Activated naive CD4-positive, alpha-beta T cell (primary cell): Measurements from ENCODE around the gene RRAS2.
A peak's percentile ranks its signal among the peaks of the same experiment; 100 is the strongest.
"Not testable (repeated sequence)": the region's sequence is repeated elsewhere in the genome, so short reads cannot be mapped to it uniquely, and the experiment has no call there.

Experiments
- DNase-seq, 4 experiments: peaks; one replicate each; lab custom pipeline; 2025; lab: John Stamatoyannopoulos, UW

The RRAS2 gene

GRCh38 chr11:14306481-14306880 is 52.5 kb downstream of the RRAS2 start:
- no peak for DNase-seq

DNA sequence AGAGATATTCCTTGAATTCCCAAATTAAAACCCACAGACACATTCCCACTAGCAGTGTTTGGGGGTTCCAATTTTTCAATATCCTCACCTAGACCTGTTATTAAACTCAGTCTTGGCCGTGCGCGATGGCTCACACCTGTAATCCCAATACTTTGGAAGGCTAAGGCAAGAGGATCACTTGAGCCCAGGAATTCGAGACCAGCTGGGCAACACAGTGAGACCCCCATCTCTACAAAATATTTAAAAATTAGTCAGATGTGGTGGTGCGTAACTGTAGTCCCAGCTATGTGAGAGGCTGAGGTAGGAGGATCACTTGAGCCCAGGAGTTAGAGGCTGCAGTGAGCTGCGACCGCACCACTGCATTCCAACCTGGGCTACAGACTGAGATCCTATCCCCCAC is 53.3 kb downstream of the RRAS2 start:
- DNase-seq = no peak

DNA sequence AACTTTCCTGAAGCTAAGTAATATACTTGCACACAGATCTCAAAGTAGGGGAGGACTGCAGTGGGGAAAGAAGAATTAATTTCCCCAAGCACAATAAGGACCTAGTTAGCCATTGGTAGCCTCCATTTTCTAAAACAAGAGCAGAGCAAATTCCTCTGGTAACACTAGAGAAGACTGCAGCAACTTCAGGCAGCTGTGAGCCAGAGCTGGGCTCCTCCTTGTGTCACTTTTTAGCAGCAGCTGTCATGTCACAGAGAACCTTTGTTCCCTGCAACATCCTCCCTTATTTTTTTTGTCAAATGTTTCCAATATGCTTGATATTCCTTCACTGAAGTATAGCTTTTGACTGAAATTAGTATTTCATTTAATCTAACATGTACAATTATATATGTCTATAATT is 54.4 kb downstream of the RRAS2 start:
- DNase-seq = no peak

DNA sequence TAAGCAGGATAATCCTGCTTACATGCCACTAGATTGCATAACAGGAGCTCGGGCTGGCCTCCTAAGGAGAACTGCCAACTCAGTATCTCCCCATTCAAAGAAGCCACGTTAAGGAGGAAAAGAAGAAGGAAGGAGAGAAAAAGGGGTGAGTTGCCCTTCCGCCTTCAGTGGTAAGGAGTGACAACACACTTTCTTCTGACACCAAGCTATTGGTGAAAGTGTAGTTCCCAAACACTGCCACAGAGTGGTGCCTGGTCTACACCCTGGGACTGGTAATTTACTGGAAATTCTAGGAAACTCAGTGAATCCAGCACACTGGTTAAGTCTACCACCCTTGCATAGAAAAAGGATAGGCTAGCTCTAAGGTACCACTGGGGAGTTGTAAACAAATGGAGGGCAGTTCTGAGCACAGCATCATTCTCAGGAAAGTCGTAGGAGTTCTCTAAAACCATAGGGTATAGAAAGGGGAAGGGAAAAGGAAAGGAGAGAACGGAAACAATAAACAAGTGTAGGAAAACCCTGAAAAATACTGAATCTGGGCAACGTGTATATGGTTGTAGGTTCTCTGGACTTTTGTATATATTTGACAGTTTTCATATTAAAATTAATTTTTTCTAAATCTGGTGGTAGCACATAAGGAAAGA is 58.2 kb downstream of the RRAS2 start:
- peak in 1 of 4 experiments; percentile 10 for DNase-seq

DNA sequence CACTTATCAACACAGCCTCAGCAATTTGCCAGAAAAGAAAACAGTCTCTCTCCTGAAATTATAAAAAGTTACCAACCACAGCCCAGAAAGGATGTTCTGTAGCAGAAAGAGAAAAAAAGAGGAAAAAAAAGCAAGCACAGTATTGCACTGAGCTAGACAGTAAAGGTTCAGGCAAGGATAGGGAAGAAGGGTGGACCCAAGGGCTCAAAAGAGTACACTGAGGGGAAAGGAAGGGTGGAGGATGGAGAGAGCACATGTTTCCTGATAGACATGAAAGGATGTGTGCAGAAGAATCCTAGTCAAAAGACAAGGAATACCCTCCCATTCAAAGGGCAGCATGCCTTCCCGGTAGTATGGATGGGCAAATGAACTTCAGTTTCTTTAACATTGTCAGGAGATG is 59.1 kb downstream of the RRAS2 start:
- DNase-seq = no peak

DNA sequence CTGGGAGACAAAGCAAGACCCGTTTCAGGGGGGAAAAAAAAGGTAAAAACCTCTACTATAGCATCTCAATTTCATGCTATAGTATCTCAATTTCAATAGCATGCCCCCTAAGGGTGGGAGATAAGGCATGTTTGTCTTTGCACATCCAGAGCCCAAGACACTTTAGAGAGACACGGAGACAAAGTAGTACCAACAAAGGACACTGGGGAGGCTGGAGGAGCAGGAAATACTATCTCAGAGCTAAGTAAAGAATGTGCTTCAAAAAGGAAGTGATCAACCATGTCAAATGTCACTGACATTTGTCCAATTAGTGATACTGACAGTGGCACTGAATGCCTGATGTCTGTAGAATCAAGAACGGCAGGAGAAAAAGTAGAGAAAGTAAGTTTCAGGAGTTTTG is 68.6 kb downstream of the RRAS2 start:
- DNase-seq = no peak

DNA sequence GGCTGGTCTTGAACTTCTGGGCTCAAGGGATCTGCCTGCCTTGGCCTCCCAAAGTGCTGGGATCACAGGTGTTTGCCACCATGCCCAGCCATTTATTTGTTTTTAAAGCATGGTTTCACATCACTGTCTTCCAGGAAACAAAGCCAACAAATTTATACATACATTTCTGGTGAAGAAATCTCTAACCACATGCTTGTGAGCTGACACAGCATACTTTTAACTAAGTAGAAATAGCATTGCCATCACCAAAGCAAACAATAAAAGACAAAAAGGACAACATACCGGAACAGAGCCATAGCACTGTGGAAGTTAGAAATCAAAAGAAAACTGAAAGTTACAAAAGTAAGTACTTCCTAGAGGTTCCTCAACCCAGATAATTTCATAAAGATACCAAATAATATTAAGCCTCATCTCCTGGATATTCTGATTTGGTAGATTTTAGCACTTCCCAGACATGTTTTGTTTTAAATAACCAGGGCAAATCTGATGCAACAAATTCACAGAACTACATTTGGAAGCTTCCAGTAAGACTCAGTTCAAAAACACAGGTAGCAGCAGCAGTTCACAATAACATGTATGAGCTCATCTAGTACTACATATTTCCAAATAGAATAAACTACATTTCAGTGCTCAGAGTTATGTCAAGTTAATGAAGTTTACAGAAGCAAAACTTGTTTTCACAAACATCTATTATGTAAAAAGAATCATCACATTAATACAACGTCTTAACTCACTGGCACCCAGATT is 70.6 kb downstream of the RRAS2 start:
- no peak for DNase-seq

DNA sequence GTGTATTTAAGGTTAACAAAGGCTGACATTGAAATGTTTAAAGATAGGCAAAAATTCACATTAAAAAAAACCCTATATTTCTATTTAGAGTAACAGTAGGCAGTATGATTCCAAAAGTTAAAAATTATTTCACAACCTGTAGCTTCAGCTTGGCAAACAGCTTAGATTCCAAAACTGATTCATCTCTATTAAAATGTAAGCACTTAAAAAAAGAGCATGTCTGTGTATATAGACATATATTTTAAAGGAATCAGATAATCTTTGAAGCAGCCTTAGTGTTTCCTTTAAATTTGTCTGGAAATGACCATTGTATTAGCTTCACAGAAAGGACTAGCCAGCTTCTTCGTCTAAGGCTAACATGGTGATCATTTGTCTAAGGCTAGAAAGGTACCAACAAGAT is 80.1 kb downstream of the RRAS2 start:
- not testable (repeated sequence) for DNase-seq

GRCh38 chr11:14275076-14275475 is 83.9 kb downstream of the RRAS2 start:
- DNase-seq = no peak

- DNase-seq = no peak
Observed at GRCh38 chr11:14273895-14274294, 85.1 kb downstream of the RRAS2 start.

- DNase-seq = no peak
Observed at GRCh38 chr11:14270690-14271542, 88.1 kb downstream of the RRAS2 start.

- no peak for DNase-seq
Observed at GRCh38 chr11:14269692-14270573, 89.0 kb downstream of the RRAS2 start.

GRCh38 chr11:14267861-14268635 is 90.9 kb downstream of the RRAS2 start:
- no peak for DNase-seq

DNA sequence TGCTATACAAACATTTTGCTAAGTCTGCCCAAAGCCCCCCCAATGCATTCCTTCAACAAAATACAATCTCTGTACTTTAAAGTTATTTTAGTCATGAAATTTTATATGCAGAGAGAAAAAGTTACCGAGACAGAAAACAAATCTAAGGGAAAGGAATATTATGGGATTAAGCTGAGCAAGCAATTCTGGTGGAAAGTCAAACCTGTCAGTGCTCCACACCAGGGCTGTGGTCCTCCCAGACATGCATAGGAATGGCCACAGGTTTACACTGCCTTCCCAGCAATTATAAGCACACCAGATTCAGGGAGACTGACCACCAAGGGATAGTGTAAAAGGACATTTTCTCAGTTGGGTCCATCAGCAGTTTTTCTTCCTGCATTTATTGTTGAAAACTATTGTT is 92.4 kb downstream of the RRAS2 start:
- no peak for DNase-seq

DNA sequence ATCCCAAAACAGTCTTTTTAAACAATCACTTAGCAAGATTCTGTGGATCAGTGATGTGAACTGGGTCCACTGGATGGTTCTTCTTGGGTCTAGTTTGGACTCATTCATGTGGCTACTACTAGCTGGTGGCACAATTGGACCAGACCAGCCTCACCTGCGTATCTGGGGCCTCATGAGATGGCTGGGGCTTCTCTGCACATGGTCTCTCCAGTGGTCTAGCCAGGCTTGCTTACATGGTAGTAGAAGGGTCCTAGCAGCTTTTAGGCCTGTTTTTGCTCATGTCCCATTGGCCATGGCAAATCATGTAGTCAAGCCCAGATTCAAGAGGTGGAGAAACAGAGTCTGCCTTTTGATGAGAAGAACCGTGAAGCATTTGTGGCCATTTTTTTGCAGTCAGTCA is 94.0 kb downstream of the RRAS2 start:
- no peak for DNase-seq

GRCh38 chr11:14262271-14262846 is 96.6 kb downstream of the RRAS2 start:
- no peak for DNase-seq

DNA sequence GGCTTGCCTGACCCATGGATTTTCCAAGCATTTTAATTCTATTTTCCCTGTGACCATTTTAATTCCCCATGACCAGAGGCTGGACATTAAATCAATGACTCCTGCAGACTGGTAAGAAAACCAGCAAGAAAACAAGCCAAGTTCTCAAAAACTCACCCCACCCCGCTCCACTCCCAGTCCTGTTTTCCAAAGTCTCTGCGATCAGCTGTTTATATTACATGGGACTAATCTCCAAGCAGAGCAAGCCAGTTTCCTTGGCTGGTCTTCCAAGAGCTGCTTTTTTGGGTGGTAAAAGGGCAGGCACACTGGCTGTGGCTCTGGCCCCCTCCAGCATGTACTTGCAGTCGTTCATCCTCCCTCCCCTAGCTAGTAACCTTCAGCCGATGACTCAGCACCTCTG is 97.9 kb downstream of the RRAS2 start:
- no peak for DNase-seq

DNA sequence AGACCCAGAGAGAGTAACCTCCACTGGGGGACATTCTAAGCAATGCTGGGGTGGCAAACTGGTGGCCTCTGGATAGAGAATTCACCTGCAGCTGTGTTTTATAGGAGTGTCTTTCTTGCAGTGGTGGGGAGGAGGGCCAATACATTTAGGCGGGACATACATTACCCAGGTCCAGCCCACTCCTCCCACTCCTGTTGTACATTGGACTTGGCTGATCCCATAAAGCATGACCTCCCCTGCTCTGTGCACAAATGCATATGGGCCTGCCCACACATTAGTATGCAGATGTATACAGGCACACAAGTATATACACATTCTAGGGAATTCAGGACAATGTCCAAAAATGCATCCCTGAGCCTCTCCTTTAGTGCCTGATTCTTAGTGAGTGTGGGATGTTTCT is 99.1 kb downstream of the RRAS2 start:
- no peak for DNase-seq

DNA sequence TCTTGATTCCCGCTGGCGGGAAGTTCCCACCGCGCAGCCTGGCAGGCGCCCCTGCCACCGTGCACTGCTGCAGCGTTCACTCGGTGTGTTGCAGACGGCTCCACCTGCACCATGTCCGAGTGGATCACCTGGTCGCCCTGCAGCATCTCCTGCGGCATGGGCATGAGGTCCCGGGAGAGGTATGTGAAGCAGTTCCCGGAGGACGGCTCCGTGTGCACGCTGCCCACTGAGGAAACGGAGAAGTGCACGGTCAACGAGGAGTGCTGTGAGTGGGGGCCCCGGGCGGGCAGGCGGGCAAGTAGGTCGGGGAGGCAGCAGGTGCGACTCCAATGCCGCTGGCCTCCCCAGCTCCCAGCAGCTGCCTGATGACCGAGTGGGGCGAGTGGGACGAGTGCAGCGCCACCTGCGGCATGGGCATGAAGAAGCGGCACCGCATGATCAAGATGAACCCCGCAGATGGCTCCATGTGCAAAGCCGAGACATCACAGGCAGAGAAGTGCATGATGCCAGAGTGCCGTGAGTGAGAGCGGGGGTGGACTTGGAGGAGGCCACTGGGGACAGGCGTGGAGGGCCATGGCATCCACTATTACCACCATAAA is 99.7 kb downstream of the RRAS2 start:
- DNase-seq = no peak

DNA sequence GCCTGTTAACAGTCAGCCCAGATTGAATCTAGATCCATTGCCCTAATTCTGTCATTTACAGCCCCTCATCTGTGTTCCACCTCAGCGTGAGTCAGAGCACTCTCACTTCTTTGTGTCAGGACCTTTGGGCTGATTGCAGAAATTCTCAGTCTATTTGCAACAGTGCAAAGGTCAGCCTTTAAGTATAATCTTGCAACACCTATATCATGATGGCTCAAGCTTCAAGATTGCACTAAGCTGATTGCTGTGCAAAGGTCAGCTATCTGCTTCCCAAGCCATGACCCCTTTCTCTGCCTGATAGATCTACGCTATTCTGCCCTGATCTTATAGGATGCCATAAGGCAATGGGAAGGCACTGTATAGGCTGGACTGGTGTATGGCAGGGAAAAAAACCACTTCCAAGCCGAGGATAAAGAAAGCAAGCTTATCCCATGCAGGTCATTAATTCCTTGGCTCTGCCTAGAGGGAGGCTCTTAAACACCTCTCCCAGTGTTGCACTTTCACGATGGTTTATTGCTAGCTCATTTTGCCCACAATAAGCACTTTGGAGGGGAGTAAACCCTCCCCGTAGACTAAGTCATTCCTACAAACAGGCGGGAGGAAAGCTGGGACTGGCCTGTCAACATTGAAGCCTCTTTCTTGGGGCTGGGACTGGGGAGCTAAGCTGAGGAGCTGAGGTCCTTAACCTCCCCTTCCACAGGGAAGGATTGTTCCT is 100.6 kb downstream of the RRAS2 start:
- DNase-seq = no peak
